Measurements from ENCODE around the gene CYFIP2.

DNA sequence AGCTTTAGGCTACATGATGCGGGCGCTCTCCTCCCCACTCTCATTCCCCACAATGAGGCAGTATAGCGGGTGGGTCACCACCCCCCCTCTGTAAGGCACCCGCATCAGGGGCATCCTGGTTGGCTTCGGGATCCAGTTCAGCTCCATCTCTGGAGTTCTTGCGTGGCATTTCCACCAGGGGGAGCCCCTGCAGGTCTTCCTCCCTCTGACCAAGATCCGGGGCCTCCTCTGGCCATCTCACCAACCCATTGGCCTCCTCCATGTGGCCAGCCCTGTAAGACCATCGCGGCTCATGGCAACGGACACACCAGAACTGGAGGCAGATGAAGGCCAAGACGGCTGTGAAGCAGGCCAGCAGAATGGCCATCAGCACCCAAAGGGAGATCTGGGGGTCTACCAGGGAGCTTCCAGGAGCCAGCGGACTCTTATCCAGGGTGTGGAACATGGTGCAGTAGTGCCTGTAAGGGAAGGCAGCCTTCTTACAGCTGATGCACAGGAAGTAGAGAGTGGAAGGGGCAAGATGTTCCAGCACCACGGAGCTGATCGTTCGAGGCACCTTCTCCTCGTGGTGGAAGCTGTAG lies 77.0 kb downstream of the CYFIP2 start:
- TF ChIP-seq, protein P1, sequence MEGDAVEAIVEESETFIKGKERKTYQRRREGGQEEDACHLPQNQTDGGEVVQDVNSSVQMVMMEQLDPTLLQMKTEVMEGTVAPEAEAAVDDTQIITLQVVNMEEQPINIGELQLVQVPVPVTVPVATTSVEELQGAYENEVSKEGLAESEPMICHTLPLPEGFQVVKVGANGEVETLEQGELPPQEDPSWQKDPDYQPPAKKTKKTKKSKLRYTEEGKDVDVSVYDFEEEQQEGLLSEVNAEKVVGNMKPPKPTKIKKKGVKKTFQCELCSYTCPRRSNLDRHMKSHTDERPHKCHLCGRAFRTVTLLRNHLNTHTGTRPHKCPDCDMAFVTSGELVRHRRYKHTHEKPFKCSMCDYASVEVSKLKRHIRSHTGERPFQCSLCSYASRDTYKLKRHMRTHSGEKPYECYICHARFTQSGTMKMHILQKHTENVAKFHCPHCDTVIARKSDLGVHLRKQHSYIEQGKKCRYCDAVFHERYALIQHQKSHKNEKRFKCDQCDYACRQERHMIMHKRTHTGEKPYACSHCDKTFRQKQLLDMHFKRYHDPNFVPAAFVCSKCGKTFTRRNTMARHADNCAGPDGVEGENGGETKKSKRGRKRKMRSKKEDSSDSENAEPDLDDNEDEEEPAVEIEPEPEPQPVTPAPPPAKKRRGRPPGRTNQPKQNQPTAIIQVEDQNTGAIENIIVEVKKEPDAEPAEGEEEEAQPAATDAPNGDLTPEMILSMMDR (IDR thresholded peaks at IDR 0.05), result peak in 3 of 7 experiments; percentile 15 to 49 (median 43)
- no peak for TF ChIP-seq POLR2A (IDR thresholded peaks at IDR 0.05)
- TF ChIP-seq POLR2AphosphoS5 (IDR thresholded peaks at IDR 0.05), result no peak

Data from stomach (tissue), 4 donors.